Esophagus muscularis mucosa (tissue), 3 donors: ENCODE data around the gene ARPC1A.

Experiments
- EP300 ChIP-seq: sonication (generic); formaldehyde crosslinking; IDR thresholded peaks from one replicate; pipeline ENCODE4 v1.6.1; 2017; ENCODE audit warnings: antibody characterized with exemption
- TF ChIP-seq, protein P1 (sequence below), 3 experiments: fragments of 200-600 bp in 2 of 3; fragments of 450-650 bp in 1 of 3; sonication (generic) in 2 of 3; IDR thresholded peaks; one replicate each; pipeline ENCODE4 v1.5.1; 2017 to 2019; ENCODE audit warnings: antibody characterized with exemption in 3 of 3, mild to moderate bottlenecking in 2 of 3, moderate library complexity in 1 of 3

- TF ChIP-seq EP300: no peak
- TF ChIP-seq, protein P1, sequence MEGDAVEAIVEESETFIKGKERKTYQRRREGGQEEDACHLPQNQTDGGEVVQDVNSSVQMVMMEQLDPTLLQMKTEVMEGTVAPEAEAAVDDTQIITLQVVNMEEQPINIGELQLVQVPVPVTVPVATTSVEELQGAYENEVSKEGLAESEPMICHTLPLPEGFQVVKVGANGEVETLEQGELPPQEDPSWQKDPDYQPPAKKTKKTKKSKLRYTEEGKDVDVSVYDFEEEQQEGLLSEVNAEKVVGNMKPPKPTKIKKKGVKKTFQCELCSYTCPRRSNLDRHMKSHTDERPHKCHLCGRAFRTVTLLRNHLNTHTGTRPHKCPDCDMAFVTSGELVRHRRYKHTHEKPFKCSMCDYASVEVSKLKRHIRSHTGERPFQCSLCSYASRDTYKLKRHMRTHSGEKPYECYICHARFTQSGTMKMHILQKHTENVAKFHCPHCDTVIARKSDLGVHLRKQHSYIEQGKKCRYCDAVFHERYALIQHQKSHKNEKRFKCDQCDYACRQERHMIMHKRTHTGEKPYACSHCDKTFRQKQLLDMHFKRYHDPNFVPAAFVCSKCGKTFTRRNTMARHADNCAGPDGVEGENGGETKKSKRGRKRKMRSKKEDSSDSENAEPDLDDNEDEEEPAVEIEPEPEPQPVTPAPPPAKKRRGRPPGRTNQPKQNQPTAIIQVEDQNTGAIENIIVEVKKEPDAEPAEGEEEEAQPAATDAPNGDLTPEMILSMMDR (IDR thresholded peaks at IDR 0.05): no peak
These were observed 80.9 kb downstream of the ARPC1A start for GRCh38 chr7:99406557-99406956.
